H9 (cell line): ENCODE data around the gene CLCN2. TPM values are rescaled to one million over a fixed set of nuclear protein-coding genes. Genes with fewer than 3 reads are reported as not detected.

ENCODE experiments used
- DNase-seq: peaks from one replicate; pipeline ENCODE4 v3.0.0-alpha.2; 2017
- H2AFZ ChIP-seq: one replicate; pipeline ENCODE4 v1.6.1; 2013; ENCODE audit warnings: mild to moderate bottlenecking, low read length, control low read depth, moderate library complexity
- H2AK5ac ChIP-seq: 2 replicates; pipeline ENCODE4 v1.6.1; 2013; ENCODE audit warnings: low read length, control low read depth, mixed read lengths; ENCODE audit not compliant: insufficient read length
- H2BK120ac ChIP-seq: one replicate; pipeline ENCODE4 v1.6.1; 2013; ENCODE audit warnings: low read depth, mild to moderate bottlenecking, low read length, control low read depth, inconsistent platforms; ENCODE audit not compliant: poor library complexity, severe bottlenecking
- H2BK12ac ChIP-seq: 2 replicates; pipeline ENCODE4 v1.6.1; 2013; ENCODE audit warnings: low read length, control low read depth, mixed read lengths, low read depth; ENCODE audit not compliant: insufficient read length
- H2BK15ac ChIP-seq: 2 replicates; pipeline ENCODE4 v1.6.1; 2013; ENCODE audit warnings: low read depth, low read length, control low read depth
- H2BK20ac ChIP-seq: one replicate; pipeline ENCODE4 v1.6.1; 2013; ENCODE audit warnings: low read depth, mild to moderate bottlenecking, low read length, control low read depth, inconsistent platforms; ENCODE audit not compliant: poor library complexity, severe bottlenecking
- H2BK5ac ChIP-seq: 2 replicates; pipeline ENCODE4 v1.6.1; 2013; ENCODE audit warnings: low read length, control low read depth, mixed read lengths; ENCODE audit not compliant: insufficient read length
- H3K14ac ChIP-seq: 2 replicates; pipeline ENCODE4 v1.6.1; 2013; ENCODE audit warnings: low read length, control low read depth; ENCODE audit not compliant: insufficient read depth
- H3K18ac ChIP-seq: 2 replicates; pipeline ENCODE4 v1.6.1; 2013; ENCODE audit warnings: low read depth, mild to moderate bottlenecking, mixed read lengths, low read length, control low read depth; ENCODE audit not compliant: insufficient read length
- H3K23ac ChIP-seq: 2 replicates; pipeline ENCODE4 v1.6.1; 2013; ENCODE audit warnings: low read length, control low read depth, mixed read lengths, low read depth; ENCODE audit not compliant: insufficient read length
- H3K23me2 ChIP-seq: 2 replicates; pipeline ENCODE4 v1.6.1; 2013; ENCODE audit warnings: low read depth, mild to moderate bottlenecking, mixed read lengths, low read length, control low read depth; ENCODE audit not compliant: insufficient read length, poor library complexity, severe bottlenecking
- H3K27ac ChIP-seq: 2 replicates; pipeline ENCODE4 v1.5.1; 2013; ENCODE audit warnings: low read length, control low read depth, mixed read lengths, low read depth; ENCODE audit not compliant: insufficient read length
- H3K27me3 ChIP-seq: 2 replicates; pipeline ENCODE4 v1.6.1; 2013; ENCODE audit warnings: low read length, control low read depth, inconsistent platforms; ENCODE audit not compliant: insufficient read depth
- H3K4ac ChIP-seq: 2 replicates; pipeline ENCODE4 v1.6.1; 2013; ENCODE audit warnings: low read depth, mild to moderate bottlenecking, control low read depth, inconsistent platforms, low read length, moderate library complexity
- H3K4me1 ChIP-seq: 2 replicates; pipeline ENCODE4 v1.6.1; 2013; ENCODE audit warnings: low read length, control low read depth, inconsistent platforms; ENCODE audit not compliant: insufficient read depth
- H3K4me2 ChIP-seq: 2 replicates; pipeline ENCODE4 v1.6.1; 2013; ENCODE audit warnings: low read length, control low read depth, mixed read lengths; ENCODE audit not compliant: insufficient read length, insufficient read depth
- H3K56ac ChIP-seq: 2 replicates; pipeline ENCODE4 v1.6.1; 2013; ENCODE audit warnings: low read depth, mild to moderate bottlenecking, mixed read lengths, low read length, control low read depth; ENCODE audit not compliant: insufficient read length
- H3K79me1 ChIP-seq: 2 replicates; pipeline ENCODE4 v1.6.1; 2013; ENCODE audit warnings: low read depth, mild to moderate bottlenecking, moderate library complexity, low read length, control low read depth, inconsistent platforms; ENCODE audit not compliant: insufficient read depth, poor library complexity, severe bottlenecking
- H3K79me2 ChIP-seq: 2 replicates; pipeline ENCODE4 v1.6.1; 2013; ENCODE audit warnings: low read length, control low read depth, inconsistent platforms; ENCODE audit not compliant: insufficient read depth
- H3K9ac ChIP-seq: 2 replicates; pipeline ENCODE4 v1.6.1; 2013; ENCODE audit warnings: low read length, control low read depth, mixed read lengths; ENCODE audit not compliant: insufficient read length; ENCODE audit errors: extremely low read depth
- H3K9me3 ChIP-seq: one replicate; pipeline ENCODE4 v1.6.1; 2013; ENCODE audit warnings: low read depth, low read length, inconsistent platforms; ENCODE audit not compliant: control insufficient read depth
- H3T11ph ChIP-seq: one replicate; pipeline ENCODE4 v1.6.1; 2013; ENCODE audit warnings: mild to moderate bottlenecking, low read length, control low read depth, inconsistent platforms
- H4K20me1 ChIP-seq: one replicate; pipeline ENCODE4 v1.6.1; 2013; ENCODE audit not compliant: control insufficient read depth, insufficient read length, insufficient read depth
- H4K5ac ChIP-seq: 2 replicates; pipeline ENCODE4 v1.6.1; 2013; ENCODE audit warnings: low read depth, mild to moderate bottlenecking, mixed read lengths, low read length, control low read depth; ENCODE audit not compliant: insufficient read length
- H4K8ac ChIP-seq: replicated peaks from 2 replicates; pipeline ENCODE4 v1.6.1; 2013; ENCODE audit warnings: low read length, control low read depth, mixed read lengths, low read depth; ENCODE audit not compliant: insufficient read length
- H4K91ac ChIP-seq: 2 replicates; pipeline ENCODE4 v1.6.1; 2013; ENCODE audit warnings: low read depth, mild to moderate bottlenecking, moderate library complexity, mixed read lengths, low read length, control low read depth; ENCODE audit not compliant: insufficient read length
- H3K27ac Mint-ChIP-seq, 3 experiments: 2 replicates in 2 of 3; 3 replicates in 1 of 3; pipeline ENCODE4 v1.8.0; 2020 to 2021; ENCODE audit warnings: mixed read lengths in 3 of 3, mild to moderate bottlenecking in 1 of 3, moderate library complexity in 1 of 3
- H3K27me3 Mint-ChIP-seq: 2 replicates; pipeline ENCODE4 v1.8.0; 2021; ENCODE audit warnings: low read depth, mild to moderate bottlenecking, moderate library complexity, mixed read lengths
- H3K36me3 Mint-ChIP-seq, 3 experiments: 2 replicates in 2 of 3; 3 replicates in 1 of 3; pipeline ENCODE4 v1.8.0; 2020 to 2021; ENCODE audit warnings: low read depth in 3 of 3, mixed read lengths in 3 of 3; ENCODE audit not compliant: insufficient read depth in 1 of 3
- H3K4me1 Mint-ChIP-seq, 2 experiments: 2 replicates each; pipeline ENCODE4 v1.8.0; 2020; ENCODE audit warnings: mixed read lengths in 2 of 2
- H3K4me3 Mint-ChIP-seq, 2 experiments: 2 replicates in 1 of 2; 3 replicates in 1 of 2; pipeline ENCODE4 v1.8.0; 2020 to 2021; ENCODE audit warnings: mild to moderate bottlenecking in 2 of 2, mixed read lengths in 2 of 2, moderate library complexity in 1 of 2
- H3K9me3 Mint-ChIP-seq, 2 experiments: 2 replicates in 1 of 2; 3 replicates in 1 of 2; pipeline ENCODE4 v1.8.0; 2020; ENCODE audit warnings: mild to moderate bottlenecking in 2 of 2, mixed read lengths in 2 of 2, moderate library complexity in 1 of 2
- CTCF ChIP-seq: fragments of 200-600 bp; sonication (generic); conservative IDR thresholded peaks from 3 replicates; pipeline ENCODE4 v1.8.0; 2021; ENCODE audit warnings: antibody characterized with exemption, mild to moderate bottlenecking
- WGBS: extraction: QIAGEN DNeasy Blood & Tissue Kit; methylation state at CpG from one replicate; pipeline ENCODE4 v1.1.7; 2013; ENCODE audit warnings: missing lambda C conversion rate, low lambda C conversion rate, mixed read lengths; ENCODE audit not compliant: insufficient read length; ENCODE audit errors: extremely low coverage; 5-methylcytosine and 5-hydroxymethylcytosine counted together
- total RNA-seq: library from RNA; stranded (reverse); gene quantifications from 2 replicates; pipeline ENCODE4 v1.2.1, GENCODE V29; 2021

Gene CLCN2
- total RNA-seq, 1 experiment from 2014 or later = 17.2 TPM

- H2AK5ac ChIP-seq = no peak overlapping the region
- H3K9ac ChIP-seq = no peak overlapping the region
- WGBS = no CpG with 5 or more reads among the region's 5 CpGs
- H2BK120ac ChIP-seq = no peak overlapping the region
- no peak overlapping the region for H4K5ac ChIP-seq
- H3K4ac ChIP-seq = no peak overlapping the region
- no peak overlapping the region for H3T11ph ChIP-seq
- no peak overlapping the region for H2BK15ac ChIP-seq
- no peaks in the 10 kb centered on the region for H3K27me3 ChIP-seq
- no peak overlapping the region for H3K27ac ChIP-seq
- peaks cover 14% of the 10 kb centered on the region for H3K23me2 ChIP-seq
- Mint-ChIP-seq H3K9me3 (no peaks in the 10 kb centered on the region), H3K4me3 (no peak overlapping the region), H3K27me3 (no peaks in the 10 kb centered on the region; the same call in 1 of the 2 replicates), H3K27ac (no peak overlapping the region), H3K36me3 (peaks cover 38 to 65% (median 58%) of the 10 kb centered on the region in 3 experiments), H3K4me1 (peaks cover 13 to 14% of the 10 kb centered on the region in 2 experiments)
- no peaks in the 10 kb centered on the region for H3K4me1 ChIP-seq
- TF ChIP-seq CTCF = no peak
- H3K9me3 ChIP-seq = no peaks in the 10 kb centered on the region
- H2BK5ac ChIP-seq = no peak overlapping the region
- no peak overlapping the region for H4K8ac ChIP-seq
- H3K14ac ChIP-seq = no peak overlapping the region
- no peak overlapping the region for H3K18ac ChIP-seq
- no peaks in the 10 kb centered on the region for H3K79me1 ChIP-seq
- no peak overlapping the region for H2AFZ ChIP-seq
- no peak overlapping the region for H4K91ac ChIP-seq
- no peak overlapping the region for H3K4me2 ChIP-seq
- no peak overlapping the region for H2BK20ac ChIP-seq
- H2BK12ac ChIP-seq = no peak overlapping the region
- H3K79me2 ChIP-seq = no peaks in the 10 kb centered on the region; the same call in 1 of the 2 replicates
- peaks cover 2% of the 10 kb centered on the region for H4K20me1 ChIP-seq
- no peak for DNase-seq
- H3K23ac ChIP-seq = no peak overlapping the region
- no peak overlapping the region for H3K56ac ChIP-seq
Observed at GRCh38 chr3:184366619-184367289, 5.3 kb upstream of the CLCN2 start.
